ENCODE results near the gene TBC1D9.

Gene TBC1D9

GRCh38 chr4:140739971-140740370 lies 16.2 kb downstream of the TBC1D9 start:
- no peak for DNase-seq (ENCODE audit: low read depth, low spot score)
- Histone ChIP-seq H3K36me3 (ENCODE audit: insufficient read depth, low read length) (peaks cover 4% of the 10 kb centered on the region; the same call in 1 of the 2 replicates), H3K27ac (no peak overlapping the region), H3K9me3 (ENCODE audit: low read depth, low read length) (no peaks in the 10 kb centered on the region), H3K9ac (ENCODE audit: insufficient read length) (no peak overlapping the region), H3K4me3 (no peak overlapping the region)
- no peak for TF ChIP-seq POLR2AphosphoS5 (IDR thresholded peaks at IDR 0.05; ENCODE audit: borderline replicate concordance, low read depth, low read length)
- TF ChIP-seq EZH2 (IDR thresholded peaks at IDR 0.05) = no peak
- no peak for TF ChIP-seq FOXP2 (optimal IDR thresholded peaks at IDR 0.05; ENCODE audit: control extremely low read depth, extremely low read length, insufficient read depth)

GRCh38 chr4:140738139-140738538 lies 18.0 kb downstream of the TBC1D9 start:
- DNase-seq (ENCODE audit: low read depth, low spot score) = no peak
- Histone ChIP-seq H3K36me3 (ENCODE audit: insufficient read depth, low read length) (peaks cover 8% of the 10 kb centered on the region), H3K4me3 (no peak overlapping the region), H3K9me3 (ENCODE audit: low read depth, low read length) (no peaks in the 10 kb centered on the region), H3K27ac (no peak overlapping the region; the same call in 1 of the 2 replicates), H3K9ac (ENCODE audit: insufficient read length) (no peak overlapping the region)
- no peak for TF ChIP-seq POLR2AphosphoS5 (IDR thresholded peaks at IDR 0.05; ENCODE audit: borderline replicate concordance, low read depth, low read length)
- no peak for TF ChIP-seq FOXP2 (optimal IDR thresholded peaks at IDR 0.05; ENCODE audit: control extremely low read depth, extremely low read length, insufficient read depth)
- no peak for TF ChIP-seq EZH2 (IDR thresholded peaks at IDR 0.05)

- no peak for DNase-seq (ENCODE audit: low read depth, low spot score)
- H3K4me3 ChIP-seq = no peak overlapping the region
- H3K9me3 ChIP-seq (ENCODE audit: low read depth, low read length) = no peaks in the 10 kb centered on the region
- no peak for TF ChIP-seq EZH2 (IDR thresholded peaks at IDR 0.05)
- no peak for TF ChIP-seq POLR2AphosphoS5 (IDR thresholded peaks at IDR 0.05; ENCODE audit: borderline replicate concordance, low read depth, low read length)
- no peak for TF ChIP-seq FOXP2 (optimal IDR thresholded peaks at IDR 0.05; ENCODE audit: control extremely low read depth, extremely low read length, insufficient read depth)
- H3K9ac ChIP-seq (ENCODE audit: insufficient read length) = no peak overlapping the region
- H3K27ac ChIP-seq = 0 out of 2 replicates have a peak overlapping the region, but pooled peaks have one; percentile 22
- peaks cover 8% of the 10 kb centered on the region for H3K36me3 ChIP-seq (ENCODE audit: insufficient read depth, low read length)
Measured at GRCh38 chr4:140736669-140737343, 19.4 kb downstream of the TBC1D9 start.

- no peak overlapping the region for H3K4me3 ChIP-seq
- no peak for DNase-seq (ENCODE audit: low read depth, low spot score)
- no peaks in the 10 kb centered on the region for H3K9me3 ChIP-seq (ENCODE audit: low read depth, low read length)
- TF ChIP-seq POLR2AphosphoS5 (IDR thresholded peaks at IDR 0.05; ENCODE audit: borderline replicate concordance, low read depth, low read length) = no peak
- TF ChIP-seq EZH2 (IDR thresholded peaks at IDR 0.05) = no peak
- TF ChIP-seq FOXP2 (optimal IDR thresholded peaks at IDR 0.05; ENCODE audit: control extremely low read depth, extremely low read length, insufficient read depth) = no peak
- peaks cover 5% of the 10 kb centered on the region; the same call in 1 of the 2 replicates for H3K36me3 ChIP-seq (ENCODE audit: insufficient read depth, low read length)
- H3K9ac ChIP-seq (ENCODE audit: insufficient read length) = no peak overlapping the region
- H3K27ac ChIP-seq = no peak overlapping the region; the same call in 1 of the 2 replicates
Measured at GRCh38 chr4:140735779-140736391, 20.3 kb downstream of the TBC1D9 start.

GRCh38 chr4:140735317-140735716 lies 20.9 kb downstream of the TBC1D9 start:
- no peak for DNase-seq (ENCODE audit: low read depth, low spot score)
- Histone ChIP-seq H3K9me3 (ENCODE audit: low read depth, low read length) (no peaks in the 10 kb centered on the region), H3K4me3 (no peak overlapping the region), H3K27ac (peak overlapping the region; percentile 44), H3K36me3 (ENCODE audit: insufficient read depth, low read length) (peaks cover 5% of the 10 kb centered on the region; the same call in 1 of the 2 replicates), H3K9ac (ENCODE audit: insufficient read length) (no peak overlapping the region)
- no peak for TF ChIP-seq EZH2 (IDR thresholded peaks at IDR 0.05)
- TF ChIP-seq POLR2AphosphoS5 (IDR thresholded peaks at IDR 0.05; ENCODE audit: borderline replicate concordance, low read depth, low read length) = no peak
- TF ChIP-seq FOXP2 (optimal IDR thresholded peaks at IDR 0.05; ENCODE audit: control extremely low read depth, extremely low read length, insufficient read depth) = no peak

- Histone ChIP-seq H3K4me3 (no peak overlapping the region), H3K9me3 (ENCODE audit: low read depth, low read length) (no peaks in the 10 kb centered on the region), H3K9ac (ENCODE audit: insufficient read length) (no peak overlapping the region), H3K36me3 (ENCODE audit: insufficient read depth, low read length) (peaks cover 5% of the 10 kb centered on the region; the same call in 1 of the 2 replicates), H3K27ac (peak overlapping the region; percentile 22; the same call in 1 of the 2 replicates)
- no peak for DNase-seq (ENCODE audit: low read depth, low spot score)
- TF ChIP-seq EZH2 (IDR thresholded peaks at IDR 0.05) = no peak
- TF ChIP-seq POLR2AphosphoS5 (IDR thresholded peaks at IDR 0.05; ENCODE audit: borderline replicate concordance, low read depth, low read length) = no peak
- no peak for TF ChIP-seq FOXP2 (optimal IDR thresholded peaks at IDR 0.05; ENCODE audit: control extremely low read depth, extremely low read length, insufficient read depth)
Measured at GRCh38 chr4:140732780-140733179, 23.4 kb downstream of the TBC1D9 start.

- no peak overlapping the region for H3K9ac ChIP-seq (ENCODE audit: insufficient read length)
- no peaks in the 10 kb centered on the region for H3K9me3 ChIP-seq (ENCODE audit: low read depth, low read length)
- H3K27ac ChIP-seq = peak overlapping the region; percentile 83
- H3K36me3 ChIP-seq (ENCODE audit: insufficient read depth, low read length) = peaks cover 5% of the 10 kb centered on the region; the same call in 1 of the 2 replicates
- DNase-seq (ENCODE audit: low read depth, low spot score) = no peak
- TF ChIP-seq POLR2AphosphoS5 (IDR thresholded peaks at IDR 0.05; ENCODE audit: borderline replicate concordance, low read depth, low read length) = no peak
- TF ChIP-seq EZH2 (IDR thresholded peaks at IDR 0.05) = no peak
- no peak overlapping the region for H3K4me3 ChIP-seq
Measured at GRCh38 chr4:140729344-140730049, 26.7 kb downstream of the TBC1D9 start.
